H1 (cell line): ENCODE measurements around the gene FBLN5. TPM values are rescaled to one million over a fixed set of nuclear protein-coding genes. Genes with fewer than 3 reads are reported as not detected.

Experiments used
- CTCF ChIA-PET: fragments of 300-600 bp; sonication (Branson Sonifier 250); formaldehyde crosslinking; loops from one replicate; lab custom pipeline; 2021; ENCODE audit not compliant: partially characterized antibody; lab: Charles Lee
- POLR2A ChIA-PET: fragments of 300-600 bp; sonication (Branson Sonifier 250); formaldehyde crosslinking; loops from one replicate; lab custom pipeline; 2021; ENCODE audit warnings: inconsistent platforms; ENCODE audit not compliant: partially characterized antibody; lab: Charles Lee
- DNase-seq, 2 experiments: peaks; one replicate each; pipeline versions ENCODE4 v3.0.0 to v3.0.0-alpha.2; 2010 to 2022; ENCODE audit warnings: low spot score in 2 of 2, low read depth in 1 of 2, mixed read lengths in 1 of 2
- FAIRE-seq: peaks from 2 replicates; lab custom pipeline; 2011; peaks lifted over from hg19 to GRCh38; lab: Jason Lieb, UNC
- H2AFZ ChIP-seq: 2 replicates; pipeline ENCODE4 v1.8.1; 2012; ENCODE audit warnings: low read length, inconsistent platforms
- H2AK5ac ChIP-seq: 2 replicates; pipeline ENCODE4 v1.6.1; 2013; ENCODE audit warnings: low read depth, low read length
- H2BK120ac ChIP-seq: replicated peaks from 2 replicates; pipeline ENCODE3; 2013; ENCODE audit warnings: low read depth, low read length, inconsistent platforms
- H2BK12ac ChIP-seq: 2 replicates; pipeline ENCODE4 v1.6.1; 2013; ENCODE audit warnings: low read depth, low read length
- H2BK15ac ChIP-seq: 2 replicates; pipeline ENCODE4 v1.6.1; 2013; ENCODE audit warnings: low read length
- H2BK20ac ChIP-seq: 2 replicates; pipeline ENCODE4 v1.6.1; 2013; ENCODE audit warnings: low read length
- H2BK5ac ChIP-seq: 2 replicates; pipeline ENCODE4 v1.6.1; 2013; ENCODE audit warnings: low read depth, low read length
- H3K14ac ChIP-seq: 2 replicates; pipeline ENCODE4 v1.6.1; 2013; ENCODE audit warnings: inconsistent platforms; ENCODE audit not compliant: insufficient read length
- H3K18ac ChIP-seq: 2 replicates; pipeline ENCODE4 v1.6.1; 2013; ENCODE audit warnings: low read length; ENCODE audit errors: extremely low read depth
- H3K23ac ChIP-seq: 2 replicates; pipeline ENCODE4 v1.6.1; 2013; ENCODE audit warnings: inconsistent platforms; ENCODE audit not compliant: insufficient read length
- H3K23me2 ChIP-seq: 2 replicates; pipeline ENCODE4 v1.6.1; 2013; ENCODE audit warnings: low read depth, low read length
- H3K27ac ChIP-seq: 2 replicates; pipeline ENCODE4 v1.6.1; 2011; ENCODE audit warnings: low read depth, low read length, inconsistent platforms
- H3K27me3 ChIP-seq, 4 experiments: replicated peaks in 1 of 4; 1 replicate in 1 of 4; 2 replicates in 3 of 4; pipeline versions ENCODE4 v1.6.1 to v1.8.1; 2011 to 2013; ENCODE audit warnings: low read length in 3 of 4, mild to moderate bottlenecking in 3 of 4, inconsistent platforms in 2 of 4, mixed read lengths in 2 of 4, moderate library complexity in 1 of 4; ENCODE audit not compliant: control insufficient read depth in 3 of 4, insufficient read depth in 3 of 4; ENCODE audit errors: extremely low read depth in 1 of 4
- H3K36me3 ChIP-seq, 4 experiments: 2 replicates each; pipeline versions ENCODE4 v1.6.1 to v1.8.1; 2011 to 2013; ENCODE audit warnings: mild to moderate bottlenecking in 4 of 4, low read length in 3 of 4, moderate library complexity in 2 of 4, control low read depth in 1 of 4, inconsistent platforms in 1 of 4; ENCODE audit not compliant: insufficient read depth in 4 of 4, control insufficient read depth in 2 of 4
- H3K4ac ChIP-seq: replicated peaks from 2 replicates; pipeline ENCODE3; 2013; ENCODE audit warnings: low read length, low read depth, mixed read lengths, inconsistent platforms; ENCODE audit not compliant: insufficient read length
- H3K4me1 ChIP-seq, 4 experiments: replicated peaks in 1 of 4; 1 replicate in 1 of 4; 2 replicates in 3 of 4; pipeline versions ENCODE4 v1.6.1 to v1.8.1; 2011 to 2013; ENCODE audit warnings: low read length in 3 of 4, inconsistent platforms in 2 of 4, mixed read lengths in 1 of 4; ENCODE audit not compliant: insufficient read depth in 4 of 4, control insufficient read depth in 3 of 4
- H3K4me2 ChIP-seq, 2 experiments: 2 replicates each; pipeline versions ENCODE4 v1.6.1 to v1.8.1; 2011 to 2013; ENCODE audit warnings: low read depth in 2 of 2, low read length in 2 of 2, control low read depth in 1 of 2, inconsistent platforms in 1 of 2, mild to moderate bottlenecking in 1 of 2; ENCODE audit not compliant: insufficient read depth in 1 of 2
- H3K4me3 ChIP-seq, 4 experiments: fragments of 200-600, 300-600 bp in 1 of 4; sonication (generic), shearing (Covaris generic), sonication (Bioruptor Twin) in 1 of 4; 2 replicates each; pipeline versions ENCODE4 v1.5.1 to v1.8.1; 2011 to 2016; ENCODE audit warnings: low read length in 4 of 4, low read depth in 3 of 4, control low read depth in 2 of 4, inconsistent platforms in 2 of 4, mild to moderate bottlenecking in 2 of 4, mixed read lengths in 1 of 4, moderate library complexity in 1 of 4; ENCODE audit not compliant: insufficient read depth in 2 of 4; ENCODE audit errors: extremely low read depth in 1 of 4
- H3K56ac ChIP-seq: replicated peaks from 2 replicates; pipeline ENCODE3; 2013; ENCODE audit warnings: low read depth, mild to moderate bottlenecking, mixed read lengths, low read length, inconsistent platforms; ENCODE audit not compliant: insufficient read length
- H3K79me1 ChIP-seq: 2 replicates; pipeline ENCODE4 v1.6.1; 2013; ENCODE audit warnings: low read depth, low read length, control low read depth
- H3K79me2 ChIP-seq, 2 experiments: 2 replicates each; pipeline versions ENCODE4 v1.6.1 to v1.8.1; 2012 to 2013; ENCODE audit warnings: low read length in 2 of 2, mild to moderate bottlenecking in 2 of 2, inconsistent platforms in 1 of 2; ENCODE audit not compliant: insufficient read depth in 2 of 2, control insufficient read depth in 1 of 2
- H3K9ac ChIP-seq, 4 experiments: replicated peaks in 1 of 4; 1 replicate in 1 of 4; 2 replicates in 3 of 4; pipeline versions ENCODE4 v1.6.1 to v1.8.1; 2011 to 2013; ENCODE audit warnings: low read depth in 3 of 4, low read length in 3 of 4, control low read depth in 2 of 4, mild to moderate bottlenecking in 2 of 4, moderate library complexity in 2 of 4, inconsistent platforms in 1 of 4; ENCODE audit errors: extremely low read depth in 1 of 4
- H3K9me3 ChIP-seq, 2 experiments: 2 replicates each; pipeline versions ENCODE4 v1.6.1 to v1.8.1; 2012 to 2013; ENCODE audit warnings: mild to moderate bottlenecking in 2 of 2, moderate library complexity in 2 of 2, control low read depth in 1 of 2, inconsistent platforms in 1 of 2, low read depth in 1 of 2, low read length in 1 of 2, mixed read lengths in 1 of 2; ENCODE audit not compliant: insufficient read depth in 2 of 2
- H4K20me1 ChIP-seq, 2 experiments: replicated peaks in 1 of 2; 2 replicates each; pipeline versions ENCODE3 to v1.8.1; 2011 to 2013; ENCODE audit warnings: inconsistent platforms in 2 of 2, low read length in 2 of 2, mild to moderate bottlenecking in 1 of 2; ENCODE audit not compliant: insufficient read depth in 2 of 2, control insufficient read depth in 1 of 2
- H4K5ac ChIP-seq: 2 replicates; pipeline ENCODE4 v1.6.1; 2013; ENCODE audit warnings: low read length, low read depth, mixed read lengths, inconsistent platforms; ENCODE audit not compliant: insufficient read length
- H4K8ac ChIP-seq: 2 replicates; pipeline ENCODE4 v1.8.0; 2013; ENCODE audit warnings: mild to moderate bottlenecking, moderate library complexity, low read length, inconsistent platforms; ENCODE audit not compliant: insufficient read depth; ENCODE audit errors: extremely low read depth
- H4K91ac ChIP-seq: replicated peaks from 2 replicates; pipeline ENCODE3; 2013; ENCODE audit warnings: low read length, mixed read lengths, inconsistent platforms; ENCODE audit not compliant: insufficient read length
- CTCF ChIP-seq, 3 experiments: IDR thresholded peaks; 1 replicate in 2 of 3; 2 replicates in 1 of 3; pipeline versions ENCODE4 v1.5.1 to v1.6.1; 2011; ENCODE audit warnings: low read length in 3 of 3, mild to moderate bottlenecking in 3 of 3, inconsistent platforms in 2 of 3, low read depth in 1 of 3, moderate library complexity in 1 of 3; ENCODE audit not compliant: insufficient read depth in 1 of 3; ENCODE audit errors: control extremely low read depth in 1 of 3
- FOSL1 ChIP-seq: IDR thresholded peaks from 2 replicates; pipeline ENCODE4 v1.6.1; 2011; ENCODE audit warnings: mild to moderate bottlenecking, low read depth, low read length, moderate library complexity; ENCODE audit not compliant: insufficient read depth
- JUN ChIP-seq: IDR thresholded peaks from 2 replicates; pipeline ENCODE4 v1.6.1; 2011; ENCODE audit warnings: low read depth, mild to moderate bottlenecking, improper control_type of control experiment, low read length
- KDM5A ChIP-seq: fragments of 200-600 bp; IDR thresholded peaks from 2 replicates; pipeline ENCODE4 v1.7.1; 2012; ENCODE audit warnings: mild to moderate bottlenecking, low read length, inconsistent platforms, mixed read lengths
- MAX ChIP-seq: IDR thresholded peaks from 2 replicates; pipeline ENCODE4 v1.6.1; 2012; ENCODE audit warnings: inconsistent platforms
- NANOG ChIP-seq: IDR thresholded peaks from 2 replicates; pipeline ENCODE4 v1.6.1; 2011; ENCODE audit warnings: low read length, low read depth, mild to moderate bottlenecking, inconsistent platforms; ENCODE audit not compliant: insufficient read depth, poor library complexity, severe bottlenecking
- NRF1 ChIP-seq: IDR thresholded peaks from 2 replicates; pipeline ENCODE4 v1.6.1; 2011; ENCODE audit warnings: mild to moderate bottlenecking, low read depth, low read length, improper control_type of control experiment
- POLR2AphosphoS5 ChIP-seq: IDR thresholded peaks from 2 replicates; pipeline ENCODE4 v1.6.1; 2011; ENCODE audit warnings: low read depth, low read length
- SIRT6 ChIP-seq: IDR thresholded peaks from one replicate; pipeline ENCODE4 v1.7.1; 2012; ENCODE audit warnings: low read length, inconsistent platforms
- SIX5 ChIP-seq: IDR thresholded peaks from 2 replicates; pipeline ENCODE4 v1.6.1; 2011; ENCODE audit warnings: mild to moderate bottlenecking, low read depth, low read length
- TEAD4 ChIP-seq: IDR thresholded peaks from 2 replicates; pipeline ENCODE4 v1.6.1; 2012; ENCODE audit warnings: low read depth, low read length, inconsistent platforms, mixed read lengths
- polyA plus RNA-seq, 7 experiments: library from polyadenylated mRNA; depleted of rRNA in 3 of 7; stranded (reverse) in 5 of 7; unstranded in 2 of 7; fragments of >200 nt in 5 of 7; fragments of 200-250 nt in 2 of 7; gene quantifications; 1 replicate in 5 of 7; 2 replicates in 1 of 7; 4 replicates in 1 of 7; pipeline versions ENCODE4 v1.2.1 to v1.2.3, GENCODE V29; 2011 to 2013; ENCODE audit warnings: missing spikeins in 2 of 7, mixed read lengths in 2 of 7
- total RNA-seq: library from RNA; stranded (reverse); fragmentation: NEBNext Ultra II Directional; extraction: Animal tissue kit (Norgen Biotek cat#: 25700); gene quantifications from 2 replicates; pipeline ENCODE4 v1.2.1, GENCODE V29; 2021
- TF ChIP-seq, protein P1 (sequence below): IDR thresholded peaks from 2 replicates; pipeline ENCODE4 v1.6.1; 2012; ENCODE audit warnings: inconsistent platforms

The FBLN5 gene
- total and polyA plus RNA-seq, 2 of the 8 experiments (the other 6 are each of a cell fraction or from before 2014, with no cell fraction given): 0.88 to 3.5 TPM

GRCh38 chr14:91975763-91976162, 28.3 kb upstream of the FBLN5 start:
- peaks cover 0 to 19% (median 5%) of the 10 kb centered on the region in 4 experiments; a peak in 5 of 8 replicates for H3K36me3 ChIP-seq
- no peak overlapping the region for H4K91ac ChIP-seq
- H3K4me3 ChIP-seq: no peak overlapping the region
- no peak overlapping the region for H3K56ac ChIP-seq
- no peaks in the 10 kb centered on the region for H3K4me1 ChIP-seq
- no peaks in the 10 kb centered on the region for H3K23me2 ChIP-seq
- FAIRE-seq (no peak), DNase-seq (no peak)
- no peak overlapping the region for H3K23ac ChIP-seq
- no peak overlapping the region for H2AK5ac ChIP-seq
- H3K4me2 ChIP-seq: no peak overlapping the region
- H3K14ac ChIP-seq: no peak overlapping the region
- H2BK120ac ChIP-seq: no peak overlapping the region
- H3K4ac ChIP-seq: no peak overlapping the region
- no peak overlapping the region for H3K27ac ChIP-seq
- ChIA-PET POLR2A (interaction anchor here (0.9 kb wide), 1 partner anchor 79 kb away, joined by 3 read pairs; no protein-coding TSS in a partner anchor), CTCF (interaction anchor here (0.6 to 1.3 kb wide), 3 partner anchors 11 to 632 kb away, joined by 3 to 9 read pairs (median 4); no protein-coding TSS in a partner anchor)
- H4K20me1 ChIP-seq: no peaks in the 10 kb centered on the region
- H2BK20ac ChIP-seq: no peak overlapping the region
- H3K79me1 ChIP-seq: no peaks in the 10 kb centered on the region
- no peak overlapping the region for H3K18ac ChIP-seq
- H3K27me3 ChIP-seq: no peaks in the 10 kb centered on the region
- no peak overlapping the region for H2BK12ac ChIP-seq
- no peaks in the 10 kb centered on the region for H3K79me2 ChIP-seq
- H4K8ac ChIP-seq: no peak overlapping the region
- no peak overlapping the region for H2BK5ac ChIP-seq
- H3K9me3 ChIP-seq: no peaks in the 10 kb centered on the region
- H2BK15ac ChIP-seq: no peak overlapping the region
- H2AFZ ChIP-seq: no peak overlapping the region
- H4K5ac ChIP-seq: no peak overlapping the region
- H3K9ac ChIP-seq: no peak overlapping the region
- no peak for TF ChIP-seq FOSL1
- no peak for TF ChIP-seq MAX
- TF ChIP-seq CTCF (IDR thresholded peaks at IDR 0.05; ENCODE audit: control extremely low read depth in 1 of 3, insufficient read depth in 1 of 3, low read depth in 1 of 3, low read length in 3 of 3): no peak
- no peak for TF ChIP-seq TEAD4
- TF ChIP-seq SIX5: no peak
- no peak for TF ChIP-seq KDM5A
- no peak for TF ChIP-seq POLR2AphosphoS5
- TF ChIP-seq, protein P1, sequence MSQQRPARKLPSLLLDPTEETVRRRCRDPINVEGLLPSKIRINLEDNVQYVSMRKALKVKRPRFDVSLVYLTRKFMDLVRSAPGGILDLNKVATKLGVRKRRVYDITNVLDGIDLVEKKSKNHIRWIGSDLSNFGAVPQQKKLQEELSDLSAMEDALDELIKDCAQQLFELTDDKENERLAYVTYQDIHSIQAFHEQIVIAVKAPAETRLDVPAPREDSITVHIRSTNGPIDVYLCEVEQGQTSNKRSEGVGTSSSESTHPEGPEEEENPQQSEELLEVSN: no peak
- no peak for TF ChIP-seq JUN
- TF ChIP-seq NRF1: no peak
- no peak for TF ChIP-seq SIRT6
- TF ChIP-seq NANOG: no peak
